ENCODE measurements around the gene GSTM5.

GRCh38 chr1:109760581-109761226 lies 48.7 kb downstream of the GSTM5 start:
- TF ChIP-seq CTCF (IDR thresholded peaks at IDR 0.05; ENCODE audit: insufficient read depth, low read depth, low read length) (no peak), EZH2 (IDR thresholded peaks at IDR 0.05; ENCODE audit: insufficient read depth, low read length) (no peak)
